Parathyroid adenoma (tissue), 2 donors: ENCODE results near the gene CHTF18.

ENCODE experiments used
- H2AFZ ChIP-seq: fragments of 300-600 bp; sonication (generic); one replicate; pipeline ENCODE4 v1.7.0; 2017; ENCODE audit warnings: antibody characterized with exemption, mild to moderate bottlenecking
- H3K27ac ChIP-seq: fragments of 300-600 bp; sonication (generic); one replicate; pipeline ENCODE4 v1.7.0; 2017
- H3K27me3 ChIP-seq: fragments of 300-600 bp; sonication (generic); one replicate; pipeline ENCODE4 v1.7.0; 2017; ENCODE audit warnings: low read length; ENCODE audit not compliant: control insufficient read depth, insufficient read depth
- H3K36me3 ChIP-seq: fragments of 300-600 bp; sonication (generic); one replicate; pipeline ENCODE4 v1.7.0; 2017; ENCODE audit warnings: low read length; ENCODE audit not compliant: control insufficient read depth, insufficient read depth
- H3K4me1 ChIP-seq: fragments of 300-600 bp; sonication (generic); one replicate; pipeline ENCODE4 v1.7.0; 2017; ENCODE audit warnings: control low read depth
- H3K4me2 ChIP-seq: fragments of 300-600 bp; sonication (generic); one replicate; pipeline ENCODE4 v1.7.0; 2017; ENCODE audit warnings: low read length
- H3K4me3 ChIP-seq: fragments of 300-600 bp; sonication (generic); one replicate; pipeline ENCODE4 v1.7.0; 2017; ENCODE audit warnings: low read depth, low read length
- H3K79me2 ChIP-seq: fragments of 300-600 bp; sonication (generic); one replicate; pipeline ENCODE4 v1.7.0; 2017; ENCODE audit warnings: control low read depth
- H3K9ac ChIP-seq: fragments of 300-600 bp; sonication (generic); one replicate; pipeline ENCODE4 v1.7.0; 2017; ENCODE audit warnings: mild to moderate bottlenecking
- H3K9me3 ChIP-seq: fragments of 300-600 bp; sonication (generic); one replicate; pipeline ENCODE4 v1.7.0; 2017; ENCODE audit warnings: low read length; ENCODE audit not compliant: control insufficient read depth
- CTCF ChIP-seq: fragments of 300-600 bp; sonication (generic); IDR thresholded peaks from one replicate; pipeline ENCODE4 v1.7.0; 2017; ENCODE audit warnings: antibody characterized with exemption, mild to moderate bottlenecking
- donor health status: primary hyperparathyroidism.

CHTF18 gene

DNA sequence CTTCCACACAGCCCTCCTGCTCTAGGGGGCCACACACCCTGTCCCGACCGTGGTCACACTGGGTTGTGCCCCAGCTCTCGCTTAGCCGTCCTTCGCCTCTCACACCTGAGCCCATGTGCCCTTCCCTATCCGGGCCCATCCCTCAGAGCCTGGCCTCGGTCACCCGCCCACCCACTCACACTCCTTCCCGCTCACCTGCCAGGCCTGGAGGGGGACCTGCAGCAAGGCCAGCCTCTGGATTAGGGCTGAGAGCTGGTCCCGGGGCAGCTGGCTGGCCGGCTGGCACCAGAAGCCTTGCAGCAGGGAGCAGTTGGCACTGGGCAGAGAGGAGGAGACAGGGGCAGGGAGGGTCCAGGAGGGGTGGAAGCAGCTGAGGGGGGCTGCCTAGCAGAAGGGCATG lies 10.0 kb upstream of the CHTF18 start:
- no peak for TF ChIP-seq CTCF

DNA sequence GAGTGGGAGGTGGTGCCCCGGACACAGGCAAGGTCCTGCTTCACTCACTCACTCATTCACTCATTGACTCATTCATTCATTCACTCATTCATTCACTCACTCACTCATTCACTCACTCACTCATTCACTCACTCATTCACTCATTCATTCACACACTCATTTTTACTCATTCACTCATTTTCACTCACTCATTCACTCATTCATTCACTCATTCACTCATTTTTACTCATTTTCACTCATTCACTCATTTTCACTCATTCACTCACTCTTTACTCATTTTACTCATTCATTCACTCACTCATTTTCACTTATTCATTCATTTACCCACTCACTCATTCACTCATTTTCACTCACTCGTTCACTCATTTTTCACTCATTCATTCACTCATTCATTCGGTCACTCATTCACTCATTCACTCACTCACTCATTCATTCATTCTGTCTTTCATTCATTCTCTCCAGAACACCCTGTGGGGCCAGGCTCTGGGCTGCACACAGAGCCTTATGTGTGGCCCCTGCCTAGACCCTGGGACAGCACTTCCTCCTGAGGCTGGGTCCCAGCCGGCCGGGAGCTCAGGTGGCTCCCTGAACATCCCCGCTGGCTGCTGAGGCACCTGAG lies 9.4 kb upstream of the CHTF18 start:
- no peak for TF ChIP-seq CTCF
- Histone ChIP-seq H3K4me1 (no peaks in the 10 kb centered on the region), H3K9me3 (no peaks in the 10 kb centered on the region), H3K36me3 (no peaks in the 10 kb centered on the region), H3K27ac (no peak overlapping the region), H3K4me3 (no peak overlapping the region), H3K27me3 (no peaks in the 10 kb centered on the region), H3K4me2 (no peak overlapping the region), H3K79me2 (no peaks in the 10 kb centered on the region), H3K9ac (no peak overlapping the region), H2AFZ (no peak overlapping the region)

More for the DNA sequence above, 10.0 kb upstream of the CHTF18 start:
- Histone ChIP-seq H3K4me1 (no peaks in the 10 kb centered on the region), H3K79me2 (no peaks in the 10 kb centered on the region), H3K27me3 (no peaks in the 10 kb centered on the region), H3K36me3 (no peaks in the 10 kb centered on the region), H3K4me3 (no peak overlapping the region), H2AFZ (no peak overlapping the region), H3K4me2 (no peak overlapping the region), H3K9me3 (no peaks in the 10 kb centered on the region), H3K9ac (no peak overlapping the region), H3K27ac (no peak overlapping the region)

DNA sequence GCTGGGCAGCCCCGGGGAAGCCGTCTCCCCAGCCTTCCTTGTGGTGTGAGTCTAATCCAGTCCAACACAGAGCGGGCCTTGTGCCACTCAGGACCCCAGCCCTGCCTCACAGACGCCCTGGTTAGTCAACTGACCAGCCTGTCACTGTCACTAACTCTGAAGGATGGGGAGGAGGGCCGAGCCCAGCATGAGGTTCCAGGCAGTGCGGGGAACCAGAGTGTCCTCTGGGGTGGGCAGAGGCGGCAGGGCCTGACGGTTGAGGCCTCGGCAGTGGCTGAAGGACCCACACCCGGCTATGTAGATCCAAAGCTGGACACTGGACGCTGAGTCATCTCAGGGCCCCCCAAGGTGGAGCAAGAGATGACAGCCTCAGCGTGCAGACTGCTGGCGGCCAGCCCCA lies 8.9 kb upstream of the CHTF18 start:
- no peaks in the 10 kb centered on the region for H3K9me3 ChIP-seq
- H3K27me3 ChIP-seq, result no peaks in the 10 kb centered on the region
- TF ChIP-seq CTCF, result no peak
- H3K4me2 ChIP-seq, result no peak overlapping the region
- H3K4me3 ChIP-seq, result no peak overlapping the region
- no peak overlapping the region for H3K9ac ChIP-seq
- no peaks in the 10 kb centered on the region for H3K4me1 ChIP-seq
- H3K36me3 ChIP-seq, result no peaks in the 10 kb centered on the region
- H2AFZ ChIP-seq, result no peak overlapping the region
- no peak overlapping the region for H3K27ac ChIP-seq
- no peaks in the 10 kb centered on the region for H3K79me2 ChIP-seq

DNA sequence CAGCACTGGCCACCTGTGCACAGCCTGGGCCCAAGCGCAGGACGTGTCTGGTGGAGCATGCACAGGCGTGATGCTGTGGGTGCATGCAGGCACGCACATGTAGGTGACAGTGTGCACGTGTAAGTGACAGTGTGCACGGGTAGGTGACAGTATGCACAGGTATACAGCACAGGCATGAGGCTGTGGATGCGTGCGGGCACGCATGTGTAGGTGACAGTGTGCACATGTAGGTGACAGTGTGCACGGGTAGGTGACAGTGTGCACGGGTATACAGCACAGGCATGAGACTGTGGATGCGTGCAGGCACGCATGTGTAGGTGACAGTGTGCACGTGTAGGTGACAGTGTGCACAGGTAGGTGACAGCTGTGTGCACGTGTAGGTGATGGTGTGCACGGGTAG lies 8.1 kb upstream of the CHTF18 start:
- no peak for TF ChIP-seq CTCF
- Histone ChIP-seq H2AFZ (no peak overlapping the region), H3K27ac (no peak overlapping the region), H3K79me2 (no peaks in the 10 kb centered on the region), H3K9me3 (no peaks in the 10 kb centered on the region), H3K9ac (no peak overlapping the region), H3K4me2 (no peak overlapping the region), H3K27me3 (no peaks in the 10 kb centered on the region), H3K4me3 (no peak overlapping the region), H3K36me3 (no peaks in the 10 kb centered on the region), H3K4me1 (no peaks in the 10 kb centered on the region)

- Histone ChIP-seq H3K9me3 (no peaks in the 10 kb centered on the region), H3K27ac (no peak overlapping the region), H3K4me2 (no peak overlapping the region), H2AFZ (no peak overlapping the region), H3K36me3 (no peaks in the 10 kb centered on the region), H3K9ac (no peak overlapping the region), H3K79me2 (no peaks in the 10 kb centered on the region), H3K27me3 (no peaks in the 10 kb centered on the region), H3K4me3 (no peak overlapping the region), H3K4me1 (no peaks in the 10 kb centered on the region)
- no peak for TF ChIP-seq CTCF
Measured at GRCh38 chr16:781346-782010, 6.9 kb upstream of the CHTF18 start.
